ENCODE measurements around the gene NUMBL. TPM values are rescaled to one million over a fixed set of nuclear protein-coding genes. Genes with fewer than 3 reads are reported as not detected.

Gene NUMBL
- total and polyA plus RNA-seq, 2 of the 13 experiments (the other 11 are each of a cell fraction or from before 2014, with no cell fraction given): 0.49 to 2.3 TPM

DNA sequence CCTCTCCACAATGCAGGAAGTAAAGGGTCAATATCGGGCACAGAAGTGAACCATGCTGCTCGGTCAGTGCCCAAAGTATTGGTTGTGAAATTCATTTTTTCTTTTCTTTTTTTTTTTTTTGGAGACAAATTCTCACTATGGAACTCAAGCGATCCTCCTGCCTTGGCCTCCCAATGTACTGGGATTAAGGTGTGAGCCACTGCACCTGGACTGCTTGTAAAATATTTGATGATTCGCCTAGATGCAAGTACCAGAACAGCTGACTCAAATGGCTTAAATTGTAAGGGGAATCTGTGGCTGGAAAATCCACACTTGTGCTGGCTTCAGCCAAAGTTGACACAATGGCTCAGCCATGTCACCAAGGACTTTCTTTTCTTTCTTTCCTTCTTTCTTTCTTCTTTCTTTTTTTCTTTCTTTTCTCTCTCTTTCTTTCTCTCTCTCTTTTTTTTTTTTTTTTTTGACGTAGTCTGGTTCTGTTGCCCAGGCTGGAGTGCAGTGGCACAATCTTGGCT is 43.7 kb downstream of the NUMBL start (continued):
- TF ChIP-seq, protein P1, sequence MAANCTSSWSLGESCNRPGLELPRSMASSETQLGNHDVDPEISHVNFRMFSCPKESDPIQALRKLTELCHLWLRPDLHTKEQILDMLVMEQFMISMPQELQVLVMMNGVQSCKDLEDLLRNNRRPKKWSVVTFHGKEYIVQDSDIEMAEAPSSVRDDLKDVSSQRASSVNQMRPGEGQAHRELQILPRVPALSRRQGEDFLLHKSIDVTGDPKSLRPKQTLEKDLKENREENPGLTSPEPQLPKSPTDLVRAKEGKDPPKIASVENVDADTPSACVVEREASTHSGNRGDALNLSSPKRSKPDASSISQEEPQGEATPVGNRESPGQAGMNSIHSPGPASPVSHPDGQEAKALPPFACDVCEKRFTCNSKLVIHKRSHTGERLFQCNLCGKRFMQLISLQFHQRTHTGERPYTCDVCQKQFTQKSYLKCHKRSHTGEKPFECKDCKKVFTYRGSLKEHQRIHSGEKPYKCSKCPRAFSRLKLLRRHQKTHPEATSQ (CRISPR knock-in tag; IDR thresholded peaks at IDR 0.05; ENCODE audit: borderline replicate concordance): no peak
- TF ChIP-seq CEBPG (CRISPR knock-in tag; IDR thresholded peaks at IDR 0.05): no peak
- no peak for TF ChIP-seq HNRNPUL1 (IDR thresholded peaks at IDR 0.05; ENCODE audit: low read depth, low read length)
- TF ChIP-seq, protein P2, sequence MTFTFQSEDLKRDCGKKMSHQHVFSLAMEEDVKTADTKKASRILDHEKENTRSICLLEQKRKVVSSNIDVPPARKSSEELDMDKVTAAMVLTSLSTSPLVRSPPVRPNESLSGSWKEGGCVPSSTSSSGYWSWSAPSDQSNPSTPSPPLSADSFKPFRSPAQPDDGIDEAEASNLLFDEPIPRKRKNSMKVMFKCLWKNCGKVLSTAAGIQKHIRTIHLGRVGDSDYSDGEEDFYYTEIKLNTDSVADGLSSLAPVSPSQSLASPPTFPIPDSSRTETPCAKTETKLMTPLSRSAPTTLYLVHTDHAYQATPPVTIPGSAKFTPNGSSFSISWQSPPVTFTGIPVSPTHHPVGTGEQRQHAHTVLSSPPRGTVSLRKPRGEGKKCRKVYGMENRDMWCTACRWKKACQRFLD (CRISPR knock-in tag; IDR thresholded peaks at IDR 0.05; ENCODE audit: borderline replicate concordance): no peak
- no peak for TF ChIP-seq ZNF180 (CRISPR knock-in tag; IDR thresholded peaks at IDR 0.05; ENCODE audit: borderline replicate concordance, low read depth)
- TF ChIP-seq NR2F1 (CRISPR knock-in tag; IDR thresholded peaks at IDR 0.05): no peak
- TF ChIP-seq, protein P3, sequence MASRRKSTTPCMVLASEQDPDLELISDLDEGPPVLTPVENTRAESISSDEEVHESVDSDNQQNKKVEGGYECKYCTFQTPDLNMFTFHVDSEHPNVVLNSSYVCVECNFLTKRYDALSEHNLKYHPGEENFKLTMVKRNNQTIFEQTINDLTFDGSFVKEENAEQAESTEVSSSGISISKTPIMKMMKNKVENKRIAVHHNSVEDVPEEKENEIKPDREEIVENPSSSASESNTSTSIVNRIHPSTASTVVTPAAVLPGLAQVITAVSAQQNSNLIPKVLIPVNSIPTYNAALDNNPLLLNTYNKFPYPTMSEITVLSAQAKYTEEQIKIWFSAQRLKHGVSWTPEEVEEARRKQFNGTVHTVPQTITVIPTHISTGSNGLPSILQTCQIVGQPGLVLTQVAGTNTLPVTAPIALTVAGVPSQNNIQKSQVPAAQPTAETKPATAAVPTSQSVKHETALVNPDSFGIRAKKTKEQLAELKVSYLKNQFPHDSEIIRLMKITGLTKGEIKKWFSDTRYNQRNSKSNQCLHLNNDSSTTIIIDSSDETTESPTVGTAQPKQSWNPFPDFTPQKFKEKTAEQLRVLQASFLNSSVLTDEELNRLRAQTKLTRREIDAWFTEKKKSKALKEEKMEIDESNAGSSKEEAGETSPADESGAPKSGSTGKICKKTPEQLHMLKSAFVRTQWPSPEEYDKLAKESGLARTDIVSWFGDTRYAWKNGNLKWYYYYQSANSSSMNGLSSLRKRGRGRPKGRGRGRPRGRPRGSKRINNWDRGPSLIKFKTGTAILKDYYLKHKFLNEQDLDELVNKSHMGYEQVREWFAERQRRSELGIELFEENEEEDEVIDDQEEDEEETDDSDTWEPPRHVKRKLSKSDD (CRISPR knock-in tag; IDR thresholded peaks at IDR 0.05; ENCODE audit: low read depth): no peak
- no peak for TF ChIP-seq CBX2 (IDR thresholded peaks at IDR 0.05; ENCODE audit: low read depth, low read length)
- TF ChIP-seq CBX2 (CRISPR knock-in tag; IDR thresholded peaks at IDR 0.05; ENCODE audit: low read depth): no peak

Data from HepG2 (cell line).